ENCODE data around the gene CELF3. TPM values are rescaled to one million over a fixed set of nuclear protein-coding genes. Genes with fewer than 3 reads are reported as not detected.
A peak's percentile ranks its signal among the peaks of the same experiment; 100 is the strongest.
"Not testable (repeated sequence)": the region's sequence is repeated elsewhere in the genome, so short reads cannot be mapped to it uniquely, and the experiment has no call there.

The CELF3 gene
- total RNA-seq, 6 experiments from 2014 or later = not detected

- H3K4me3 ChIP-seq = no peak overlapping the region
- no peak for ATAC-seq
- H3K27ac ChIP-seq = no peak overlapping the region
- TF ChIP-seq POLR2A (IDR thresholded peaks at IDR 0.05) = no peak
- no peak for TF ChIP-seq CTCF (IDR thresholded peaks at IDR 0.05)
- DNase-seq = no peak
- H3K9me3 ChIP-seq = no peaks in the 10 kb centered on the region
- H3K27me3 ChIP-seq = no peaks in the 10 kb centered on the region
- intact Hi-C loops (cut with DNase I) = loop anchor here in 1 of 2 donors (10.0 kb wide), 1 partner anchor 143 kb away; no protein-coding TSS in a partner anchor
- peaks cover 0 to 23% (median 8%) of the 10 kb centered on the region in 4 donors for H3K4me1 ChIP-seq
- H3K36me3 ChIP-seq = no peaks in the 10 kb centered on the region
Measured at GRCh38 chr1:151737479-151737878, 20.9 kb upstream of the CELF3 start.

- no peak for DNase-seq
- intact Hi-C loops (cut with DNase I) = loop anchor here in 1 of 2 donors (10.0 kb wide), 1 partner anchor 142 kb away; no protein-coding TSS in a partner anchor
- no peak for ATAC-seq
- no peaks in the 10 kb centered on the region for H3K27me3 ChIP-seq
- TF ChIP-seq POLR2A (IDR thresholded peaks at IDR 0.05) = no peak
- TF ChIP-seq CTCF (IDR thresholded peaks at IDR 0.05) = no peak
- WGBS (ENCODE audit: insufficient coverage, low coverage, low lambda C conversion rate, missing lambda C conversion rate) = 83% methylated on average over 1 of the region's 2 CpGs
- no peak overlapping the region for H3K4me3 ChIP-seq
- no peak overlapping the region for H3K27ac ChIP-seq
- no peaks in the 10 kb centered on the region for H3K9me3 ChIP-seq
- H3K4me1 ChIP-seq = peaks cover 0 to 23% (median 8%) of the 10 kb centered on the region in 4 donors
- H3K36me3 ChIP-seq = no peaks in the 10 kb centered on the region
Measured at GRCh38 chr1:151737026-151737425, 20.4 kb upstream of the CELF3 start.

- not testable (repeated sequence) for H3K36me3 ChIP-seq, H3K9me3 ChIP-seq, H3K27me3 ChIP-seq, ATAC-seq, H3K4me3 ChIP-seq, H3K27ac ChIP-seq, DNase-seq
- intact Hi-C loops (cut with DNase I) = loop anchor here in 1 of 2 donors (10.0 kb wide), 1 partner anchor 139 kb away; no protein-coding TSS in a partner anchor
- 82% methylated on average over 8 of the region's 9 CpGs for WGBS (ENCODE audit: insufficient coverage, low coverage, low lambda C conversion rate, missing lambda C conversion rate)
- peaks cover 0 to 18% (median 1%) of the 10 kb centered on the region in 4 donors for H3K4me1 ChIP-seq
Measured at GRCh38 chr1:151733995-151734394, 17.4 kb upstream of the CELF3 start.

GRCh38 chr1:151733126-151733525 is 16.5 kb upstream of the CELF3 start:
- Histone ChIP-seq H3K36me3 (no peaks in the 10 kb centered on the region), H3K4me1 (peaks cover 0 to 16% (median 0%) of the 10 kb centered on the region in 4 donors), H3K9me3 (no peaks in the 10 kb centered on the region), H3K27ac (no peak overlapping the region), H3K4me3 (no peak overlapping the region), H3K27me3 (no peaks in the 10 kb centered on the region)
- no peak for ATAC-seq
- intact Hi-C loops (cut with DNase I) = loop anchor here in 1 of 2 donors (10.0 kb wide), 1 partner anchor 138 kb away; no protein-coding TSS in a partner anchor
- no peak for TF ChIP-seq CTCF (IDR thresholded peaks at IDR 0.05)
- TF ChIP-seq POLR2A (IDR thresholded peaks at IDR 0.05) = no peak
- no peak for DNase-seq
- WGBS (ENCODE audit: insufficient coverage, low coverage, low lambda C conversion rate, missing lambda C conversion rate) = 72% methylated on average over 2 of the region's 3 CpGs

- no peaks in the 10 kb centered on the region for H3K9me3 ChIP-seq
- peaks cover 0 to 15% (median 0%) of the 10 kb centered on the region in 4 donors for H3K4me1 ChIP-seq
- no peak overlapping the region for H3K4me3 ChIP-seq
- TF ChIP-seq POLR2A (IDR thresholded peaks at IDR 0.05) (no peak), CTCF (IDR thresholded peaks at IDR 0.05) (no peak)
- no peak overlapping the region for H3K27ac ChIP-seq
- WGBS (ENCODE audit: insufficient coverage, low coverage, low lambda C conversion rate, missing lambda C conversion rate) = 79% methylated on average over 4 of the region's 4 CpGs
- DNase-seq (no peak), ATAC-seq (peak in 1 of 4 donors; percentile 39)
- intact Hi-C loops (cut with DNase I) = loop anchor here in 1 of 2 donors (10.0 kb wide), 1 partner anchor 135 kb away; no protein-coding TSS in a partner anchor
- no peaks in the 10 kb centered on the region for H3K36me3 ChIP-seq
- H3K27me3 ChIP-seq = no peaks in the 10 kb centered on the region
Measured at GRCh38 chr1:151729966-151730291, 13.3 kb upstream of the CELF3 start.

All from right lobe of liver (tissue), 6 donors.